NK-92 treated with Interleukin-12 subunit alpha and Interleukin-12 subunit beta, amount 100 ng/mL, for 24 hours (cell line): ENCODE measurements around the gene HNRNPAB.

ENCODE experiments used
- DNase-seq: peaks from one replicate; lab custom pipeline; 2025; lab: John Stamatoyannopoulos, UW

Gene HNRNPAB

DNA sequence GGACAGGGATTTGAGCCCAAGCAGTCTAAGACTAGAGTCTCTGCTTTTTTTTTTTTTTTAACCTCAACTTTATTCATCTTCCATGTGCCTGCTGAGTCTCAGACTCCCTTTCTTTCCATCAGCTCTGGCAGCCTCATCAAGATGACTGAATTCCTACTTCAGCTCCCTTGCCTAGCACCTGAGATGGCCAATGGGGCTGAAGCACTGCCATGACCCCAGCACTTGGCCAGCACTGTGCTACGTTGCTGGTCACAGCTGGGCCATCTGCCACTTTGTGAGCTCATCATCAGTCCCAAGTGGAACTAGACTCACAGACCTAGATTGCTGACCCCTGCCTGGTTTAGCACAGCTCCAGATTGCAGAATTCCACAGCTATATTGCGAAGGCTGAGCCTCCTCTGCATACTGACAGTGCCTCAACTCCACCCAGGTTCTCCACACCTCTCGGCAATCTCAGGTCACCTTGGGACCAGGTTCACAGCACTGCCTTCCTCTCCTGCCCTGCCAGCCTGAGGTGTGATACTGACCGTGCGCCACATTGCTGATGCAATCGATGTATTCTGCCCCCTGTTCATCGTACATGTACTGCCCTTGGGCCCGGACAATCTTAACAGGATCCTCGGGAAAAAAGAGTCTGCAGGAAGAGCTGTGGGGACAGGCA is 26.7 kb downstream of the HNRNPAB start:
- DNase-seq: no peak

DNA sequence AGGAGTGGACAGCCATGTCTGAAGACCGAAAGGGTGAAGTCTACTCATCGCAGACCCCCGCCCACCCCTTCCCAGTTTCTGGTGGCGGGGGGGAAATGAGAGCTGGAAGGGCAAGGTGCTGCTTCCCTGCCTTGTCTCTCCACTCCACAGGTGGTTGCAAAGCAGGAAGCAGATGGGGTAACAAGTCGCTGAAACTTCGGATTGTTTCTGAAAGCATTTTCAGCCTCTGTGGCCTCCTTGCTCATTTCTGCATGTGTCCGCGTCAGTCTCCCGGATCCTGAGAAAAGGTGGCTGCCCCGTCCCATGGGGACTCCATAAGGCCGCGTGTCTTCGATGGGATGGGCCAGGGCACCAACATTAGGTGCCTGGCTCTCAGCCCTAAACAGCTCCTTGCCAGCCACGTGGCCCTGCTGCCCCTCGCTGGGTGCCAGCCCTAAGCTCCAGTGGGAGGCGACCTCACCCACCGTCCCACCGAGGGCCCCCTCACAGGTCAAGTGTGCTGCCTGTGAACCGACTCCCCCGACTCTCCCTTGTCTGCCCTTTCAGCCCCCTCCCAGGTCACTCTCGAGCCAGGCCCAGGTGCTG is 27.3 kb downstream of the HNRNPAB start:
- DNase-seq: no peak

DNA sequence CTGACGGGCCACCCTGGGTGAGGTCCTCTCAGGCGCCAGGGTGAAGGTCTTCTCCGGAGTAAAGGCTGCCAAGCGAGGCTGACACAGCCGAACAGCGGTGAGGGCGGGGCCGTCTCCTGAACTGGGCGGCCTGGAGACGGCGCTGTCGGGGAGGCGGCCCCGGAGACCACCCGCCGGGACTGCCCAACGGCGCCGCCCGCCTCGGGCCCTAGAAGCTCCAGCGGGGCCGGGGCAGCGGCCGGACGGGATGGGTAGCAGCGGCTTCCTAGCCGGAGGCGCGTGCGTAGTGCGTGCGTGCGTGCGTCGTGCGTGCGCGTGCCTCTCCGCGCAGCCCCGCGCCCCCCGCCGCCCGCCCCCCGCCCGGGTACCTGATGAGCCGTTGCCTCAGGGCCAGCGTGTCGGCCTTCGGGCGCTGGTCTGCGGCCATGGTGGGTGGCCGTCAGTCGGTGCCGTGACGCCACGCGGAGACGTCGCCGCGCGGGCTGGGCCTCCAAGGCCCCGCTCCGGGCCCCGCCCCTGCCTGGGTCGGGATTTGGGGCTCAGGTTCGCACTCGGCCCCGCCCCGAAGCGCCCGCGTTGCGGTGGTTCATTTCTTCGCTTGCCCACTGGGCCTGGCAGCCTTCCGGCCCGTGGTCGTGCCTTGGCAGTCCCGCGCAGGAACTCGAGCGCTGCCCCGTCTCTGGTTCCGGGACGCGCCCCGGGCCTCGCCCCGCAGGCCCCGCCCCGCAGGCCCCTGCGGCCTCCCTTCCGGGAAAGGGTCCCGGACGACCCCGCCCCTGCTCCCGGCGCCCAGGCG is 28.0 kb downstream of the HNRNPAB start, which contains the start of gene PHYKPL:
Gene PHYKPL, minus strand, starts transcription at position 679 of the 796 bp plus-strand sequence. Its CDS starts 252 bp downstream, at position 427.
- DNase-seq: peak; percentile 69

DNA sequence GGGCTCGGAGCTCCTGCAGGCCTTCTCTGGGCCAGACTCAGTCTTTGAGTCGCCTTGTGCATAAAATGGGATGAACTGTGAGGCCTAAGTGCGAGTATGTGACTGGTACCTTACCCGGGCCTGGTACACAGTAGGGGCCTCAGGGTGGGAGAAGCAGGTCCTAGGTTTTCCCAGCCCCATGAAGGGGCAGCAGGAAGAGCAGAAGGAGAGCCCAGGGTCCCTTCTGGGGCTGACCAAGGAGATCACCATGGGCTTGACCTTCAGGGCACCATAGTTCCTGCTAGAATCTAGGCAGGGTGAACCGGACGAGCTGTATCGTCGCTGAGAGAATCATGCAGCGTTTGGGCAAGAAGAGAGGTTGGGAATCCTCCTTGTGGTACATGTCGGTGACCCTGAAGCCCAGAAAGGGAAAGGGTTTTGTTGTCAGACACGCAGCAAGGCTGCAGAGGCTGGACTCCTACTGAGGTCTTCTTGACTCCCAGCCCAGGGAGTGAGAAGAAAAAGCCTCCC is 28.6 kb downstream of the HNRNPAB start:
- no peak for DNase-seq

- no peak for DNase-seq
Observed at GRCh38 chr5:178234121-178234749, 29.9 kb downstream of the HNRNPAB start.

DNA sequence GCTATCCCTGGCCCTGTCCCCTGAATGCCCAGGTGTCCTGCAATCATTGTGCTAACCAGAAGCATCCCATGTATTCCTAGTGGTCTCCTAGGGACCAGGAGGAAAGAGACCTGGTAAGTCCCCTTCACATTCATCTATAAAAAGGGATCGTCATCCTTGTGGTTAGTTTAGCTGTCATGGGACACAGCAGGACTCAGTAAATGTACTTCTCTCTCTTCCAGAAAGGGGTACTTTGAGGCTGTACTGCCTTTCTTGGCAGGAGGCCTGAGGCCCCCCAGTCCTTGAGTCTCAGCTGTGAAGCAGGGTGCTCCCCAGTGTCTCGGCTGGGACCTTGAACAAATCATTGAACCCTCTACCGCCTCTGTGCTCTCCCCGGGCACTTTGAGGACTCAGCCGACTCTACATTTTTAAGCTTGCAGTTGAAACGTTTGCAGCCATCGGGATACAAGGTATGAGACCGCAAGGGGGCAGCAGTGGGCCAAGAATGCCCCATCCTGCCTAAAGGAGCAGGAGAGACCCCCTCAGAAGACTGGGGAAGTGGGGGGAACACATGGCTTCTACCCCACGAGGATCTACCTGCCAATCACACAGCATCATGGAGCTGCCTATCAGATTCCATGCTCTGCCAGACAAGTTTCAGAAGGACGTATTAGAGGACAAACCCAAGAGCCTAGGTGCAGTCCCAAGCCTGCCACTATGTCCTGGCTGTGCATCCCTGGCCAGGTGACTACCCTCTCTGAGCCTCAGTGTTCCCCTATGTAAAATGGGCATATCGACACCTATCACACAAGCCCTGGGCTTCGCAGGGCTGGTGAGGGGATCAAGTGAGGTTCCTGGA is 30.6 kb downstream of the HNRNPAB start:
- DNase-seq: peak; percentile 56

GRCh38 chr5:178235588-178235974 is 31.2 kb downstream of the HNRNPAB start:
- DNase-seq: no peak

DNA sequence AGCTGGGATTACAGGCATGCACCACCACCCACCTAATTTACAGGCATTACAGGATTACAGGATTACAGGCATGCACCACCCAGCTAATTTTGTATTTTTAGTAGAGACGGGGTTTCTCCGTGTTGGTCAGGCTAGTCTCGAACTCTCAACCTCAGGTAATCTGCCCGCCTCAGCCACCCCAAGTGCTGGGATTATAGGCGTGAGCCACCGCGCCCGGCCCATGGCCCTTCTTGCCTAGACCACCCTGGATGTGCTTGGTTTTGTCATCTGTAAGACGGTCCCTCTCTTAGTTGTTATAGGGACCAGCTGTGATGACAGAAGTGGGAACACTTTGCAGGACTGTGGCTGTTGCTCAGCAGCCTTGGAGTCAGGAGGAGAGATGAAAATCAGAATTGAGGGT is 31.8 kb downstream of the HNRNPAB start:
- DNase-seq: no peak

GRCh38 chr5:178236679-178237078 is 32.3 kb downstream of the HNRNPAB start:
- no peak for DNase-seq

DNA sequence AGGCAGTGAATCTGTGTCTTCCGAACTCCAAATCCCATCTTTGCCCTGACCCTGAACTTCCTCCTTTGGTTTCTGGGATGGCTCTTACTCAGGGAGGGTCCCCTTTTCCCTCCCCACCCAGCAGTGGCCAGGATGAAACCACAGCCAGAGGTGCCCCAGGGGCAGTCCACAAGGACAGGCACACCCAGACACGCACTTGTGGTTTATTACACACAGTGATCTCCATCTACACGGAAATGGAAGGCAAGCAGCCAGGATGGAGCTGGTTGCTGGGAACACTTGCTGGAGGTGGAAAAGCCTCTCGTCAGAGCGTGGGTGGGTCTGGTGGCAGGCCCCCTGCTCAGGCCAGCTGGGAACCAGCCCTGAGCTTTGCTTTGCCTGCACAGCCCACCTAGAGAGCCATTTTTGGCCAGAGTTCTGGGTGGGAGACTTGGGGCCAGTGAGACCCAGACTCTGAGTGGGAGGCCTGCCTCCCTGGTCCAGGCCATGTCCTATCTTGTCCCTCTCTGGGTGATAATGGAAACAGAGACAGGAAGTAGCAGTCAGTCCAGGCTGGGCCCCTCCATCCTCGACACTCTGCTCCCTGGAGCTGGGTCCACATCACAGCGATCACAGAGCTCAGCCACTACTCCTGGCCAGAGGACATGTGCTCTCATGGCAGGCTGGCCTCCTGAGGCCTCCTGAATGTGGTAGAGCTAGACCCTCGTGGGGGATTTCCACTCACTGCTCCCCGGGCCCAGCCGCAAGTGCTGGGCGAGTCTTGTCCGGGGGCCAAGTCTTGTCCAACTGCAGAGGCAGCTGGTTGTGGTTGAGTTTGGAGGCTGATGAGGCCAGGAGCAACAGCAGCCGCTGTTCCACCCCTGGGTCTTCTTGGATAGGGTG is 33.3 kb downstream of the HNRNPAB start:
- no peak for DNase-seq

- DNase-seq: no peak
Observed at GRCh38 chr5:178238313-178238635, 33.9 kb downstream of the HNRNPAB start.

- DNase-seq: peak; percentile 67
Observed at GRCh38 chr5:178238711-178239592, 34.6 kb downstream of the HNRNPAB start.

DNA sequence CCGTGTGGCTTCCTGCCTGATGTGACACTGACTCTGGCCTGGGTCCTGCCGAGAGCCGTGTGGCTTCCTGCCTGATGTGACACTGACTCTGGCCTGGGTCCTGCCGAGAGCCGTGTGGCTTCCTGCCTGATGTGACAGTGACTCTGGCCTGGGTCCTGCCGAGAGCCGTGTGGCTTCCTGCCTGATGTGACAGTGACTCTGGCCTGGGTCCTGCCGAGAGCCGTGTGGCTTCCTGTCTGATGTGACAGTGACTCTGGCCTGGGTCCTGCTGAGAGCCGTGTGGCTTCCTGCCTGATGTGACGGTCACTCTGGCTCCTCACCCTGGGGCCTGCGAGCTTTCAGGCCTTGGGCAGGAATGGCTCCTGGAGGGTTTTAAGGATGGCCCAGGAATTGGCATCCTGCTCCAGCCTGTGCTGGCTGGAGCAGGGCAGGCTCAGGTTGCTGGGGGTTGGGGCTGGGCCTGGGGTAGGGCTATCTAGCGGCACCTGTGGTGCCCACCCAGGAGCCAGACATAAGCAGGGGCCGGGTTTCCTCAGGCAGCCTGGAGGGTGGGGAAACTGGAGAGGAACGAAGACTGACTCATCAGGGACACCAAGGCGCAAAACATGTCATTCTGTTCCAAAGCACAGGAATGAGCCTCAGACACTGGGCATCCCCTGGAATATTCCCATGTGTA is 35.4 kb downstream of the HNRNPAB start:
- peak; percentile 53 for DNase-seq

- no peak for DNase-seq
Observed at GRCh38 chr5:178240341-178240741, 36.0 kb downstream of the HNRNPAB start.

GRCh38 chr5:178240766-178241165 is 36.4 kb downstream of the HNRNPAB start:
- DNase-seq: no peak

DNA sequence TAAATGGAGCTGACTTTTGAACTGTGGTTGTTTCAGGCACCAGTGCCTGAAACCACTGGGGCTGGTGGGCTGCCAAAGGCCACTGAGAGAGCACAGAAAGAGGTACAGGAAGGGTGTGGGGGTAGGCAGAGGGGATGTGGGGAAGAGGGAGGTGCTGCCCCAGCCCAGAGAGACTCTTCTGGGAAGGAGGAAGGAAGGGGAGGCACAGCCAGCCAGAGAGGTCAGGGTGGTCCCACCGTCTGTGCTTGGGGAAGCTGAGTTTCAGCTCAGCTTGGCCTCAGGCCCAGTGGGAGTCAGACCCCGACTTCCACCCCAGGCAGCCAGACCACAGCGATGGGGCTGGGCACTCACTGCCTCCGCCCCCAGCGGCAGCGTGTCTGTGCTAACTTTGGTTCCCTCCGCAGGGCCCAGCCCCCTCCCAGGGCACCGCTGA is 36.9 kb downstream of the HNRNPAB start:
- DNase-seq: no peak

DNA sequence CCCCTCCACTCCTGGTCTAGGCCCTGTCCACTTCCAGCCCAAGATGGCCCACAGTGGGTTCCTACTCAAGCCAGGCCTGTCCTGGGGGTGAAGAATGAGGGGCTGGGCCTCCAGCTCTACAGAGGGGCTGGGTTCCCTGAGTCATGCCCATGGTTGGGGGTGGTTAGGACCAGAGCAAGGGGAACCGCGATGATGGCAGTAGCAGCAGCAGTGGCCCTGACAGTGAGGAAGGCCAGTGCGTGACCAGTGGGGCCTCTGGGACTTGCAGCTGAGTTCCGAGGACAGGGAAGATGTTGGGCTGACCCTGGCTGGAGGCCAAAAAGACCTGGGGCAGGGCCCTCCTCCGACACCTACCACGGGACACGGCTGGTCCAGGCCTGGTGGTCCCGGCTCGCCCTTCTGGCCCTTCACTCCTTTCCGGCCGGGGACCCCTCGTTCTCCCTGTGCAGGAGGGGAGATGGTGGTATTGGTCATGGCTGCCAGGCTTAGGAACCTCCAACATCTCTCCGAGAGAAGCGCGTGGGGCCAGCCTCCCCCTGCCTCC is 37.4 kb downstream of the HNRNPAB start:
- DNase-seq: no peak

DNA sequence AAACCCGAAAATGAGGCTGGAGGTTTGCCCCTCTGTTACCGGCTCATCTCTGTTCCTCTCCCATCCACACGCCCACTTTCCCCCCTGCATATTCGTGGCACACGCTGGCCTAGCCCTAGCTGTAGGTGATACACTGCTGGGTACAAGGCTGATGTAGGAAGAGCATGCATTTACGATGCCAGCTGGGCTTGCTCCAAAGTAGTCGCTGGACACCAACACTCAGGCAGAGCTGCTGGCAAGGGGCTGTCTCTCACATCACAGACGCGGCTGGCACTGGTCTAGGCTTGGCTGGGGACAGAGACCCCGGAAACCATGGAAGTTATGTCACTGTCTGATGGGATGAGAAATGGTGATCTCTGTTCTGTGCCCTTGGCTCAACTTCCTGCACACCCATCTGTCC is 38.1 kb downstream of the HNRNPAB start:
- no peak for DNase-seq

GRCh38 chr5:178244576-178244975 is 40.2 kb downstream of the HNRNPAB start:
- DNase-seq: no peak
